ENCODE data around the gene CLPSL2. TPM values are rescaled to one million over a fixed set of nuclear protein-coding genes. Genes with fewer than 3 reads are reported as not detected.

CLPSL2 gene
- total RNA-seq, 2 experiments from 2014 or later: not detected

- H3K4me3 Mint-ChIP-seq: no peak overlapping the region
- peaks cover 1% of the 10 kb centered on the region for H3K36me3 Mint-ChIP-seq (ENCODE audit: low read depth)
- CTCF ChIA-PET: no interaction called here
- intact Hi-C loops (cut with micrococcal nuclease): no loop called here
- no peak overlapping the region for H3K27ac Mint-ChIP-seq
- H3K4me1 Mint-ChIP-seq (ENCODE audit: low read depth): peaks cover 5% of the 10 kb centered on the region
- H3K27me3 Mint-ChIP-seq (ENCODE audit: low read depth): peaks cover 18% of the 10 kb centered on the region
- DNase-seq: no peak
- H3K9me3 Mint-ChIP-seq: no peaks in the 10 kb centered on the region
Observed at GRCh38 chr6:35778437-35778836, 2.0 kb downstream of the CLPSL2 start.

GRCh38 chr6:35780719-35781118 lies 4.3 kb downstream of the CLPSL2 start, which contains the start of gene CLPSL1:
Gene CLPSL1 (plus strand): TSS chr6:35781019. CDS start chr6:35781111, 92 bp downstream.
- H3K27ac Mint-ChIP-seq: no peak within 1 kb of the TSS
- CTCF ChIA-PET: no interaction called here
- intact Hi-C loops (cut with micrococcal nuclease): no loop called here
- peaks cover under 1% of the 10 kb centered on the region for H3K36me3 Mint-ChIP-seq (ENCODE audit: low read depth)
- H3K27me3 Mint-ChIP-seq (ENCODE audit: low read depth): peaks cover 21% of the 10 kb centered on the region
- no peak within 1 kb of the TSS for H3K4me3 Mint-ChIP-seq
- peaks cover 2% of the 10 kb centered on the region for H3K4me1 Mint-ChIP-seq (ENCODE audit: low read depth)
- no peak for DNase-seq
- no peaks in the 10 kb centered on the region for H3K9me3 Mint-ChIP-seq

GRCh38 chr6:35781290-35781689 lies 4.9 kb downstream of the CLPSL2 start:
- no peaks in the 10 kb centered on the region for H3K36me3 Mint-ChIP-seq (ENCODE audit: low read depth)

GRCh38 chr6:35782424-35782823 lies 6.0 kb downstream of the CLPSL2 start:
- Mint-ChIP-seq H3K4me3 (no peak overlapping the region), H3K4me1 (ENCODE audit: low read depth) (no peaks in the 10 kb centered on the region), H3K27me3 (ENCODE audit: low read depth) (peaks cover 21% of the 10 kb centered on the region), H3K9me3 (no peaks in the 10 kb centered on the region), H3K27ac (no peak overlapping the region), H3K36me3 (ENCODE audit: low read depth) (no peaks in the 10 kb centered on the region)
- DNase-seq: no peak
- CTCF ChIA-PET: interaction anchor here (0.9 kb wide), 1 partner anchor 158 kb away, joined by 3 read pairs; no protein-coding TSS in a partner anchor
- intact Hi-C loops (cut with micrococcal nuclease): no loop called here

More at GRCh38 chr6:35781290-35781689, 4.9 kb downstream of the CLPSL2 start:
- DNase-seq: no peak
- Mint-ChIP-seq H3K27me3 (ENCODE audit: low read depth) (peaks cover 19% of the 10 kb centered on the region), H3K9me3 (no peaks in the 10 kb centered on the region), H3K27ac (no peak overlapping the region), H3K4me1 (ENCODE audit: low read depth) (peaks cover 2% of the 10 kb centered on the region), H3K4me3 (no peak overlapping the region)
- CTCF ChIA-PET: interaction anchor here (0.6 kb wide), 1 partner anchor 194 kb away, joined by 3 read pairs; no protein-coding TSS in a partner anchor
- intact Hi-C loops (cut with micrococcal nuclease): no loop called here

GRCh38 chr6:35784200-35784599 lies 7.8 kb downstream of the CLPSL2 start:
- Mint-ChIP-seq H3K27me3 (ENCODE audit: low read depth) (peaks cover 27% of the 10 kb centered on the region), H3K4me3 (no peak overlapping the region), H3K4me1 (ENCODE audit: low read depth) (no peaks in the 10 kb centered on the region), H3K36me3 (ENCODE audit: low read depth) (no peaks in the 10 kb centered on the region), H3K9me3 (no peaks in the 10 kb centered on the region), H3K27ac (no peak overlapping the region)
- CTCF ChIA-PET: no interaction called here
- no peak for DNase-seq
- intact Hi-C loops (cut with micrococcal nuclease): no loop called here

- no peak for DNase-seq
- Mint-ChIP-seq H3K9me3 (no peaks in the 10 kb centered on the region), H3K27me3 (ENCODE audit: low read depth) (peaks cover 25% of the 10 kb centered on the region), H3K4me1 (ENCODE audit: low read depth) (no peaks in the 10 kb centered on the region), H3K36me3 (ENCODE audit: low read depth) (no peaks in the 10 kb centered on the region), H3K4me3 (no peak overlapping the region), H3K27ac (no peak overlapping the region)
- intact Hi-C loops (cut with micrococcal nuclease): no loop called here
- CTCF ChIA-PET: interaction anchor here (0.5 to 1.7 kb wide), 2 partner anchors 17 to 50 kb away, joined by 3 read pairs; partner anchors contain the start of gene ARMC12
Observed at GRCh38 chr6:35786272-35786671, 9.9 kb downstream of the CLPSL2 start.

- peaks cover 25% of the 10 kb centered on the region for H3K27me3 Mint-ChIP-seq (ENCODE audit: low read depth)
- no peak overlapping the region for H3K4me3 Mint-ChIP-seq
- no peaks in the 10 kb centered on the region for H3K36me3 Mint-ChIP-seq (ENCODE audit: low read depth)
- H3K27ac Mint-ChIP-seq: no peak overlapping the region
- H3K9me3 Mint-ChIP-seq: no peaks in the 10 kb centered on the region
- intact Hi-C loops (cut with micrococcal nuclease): no loop called here
- CTCF ChIA-PET: interaction anchor here (0.5 to 1.7 kb wide), 2 partner anchors 16 to 50 kb away, joined by 3 read pairs; partner anchors contain the start of gene ARMC12
- DNase-seq: no peak
- no peaks in the 10 kb centered on the region for H3K4me1 Mint-ChIP-seq (ENCODE audit: low read depth)
Observed at GRCh38 chr6:35786810-35787209, 10.4 kb downstream of the CLPSL2 start.

- intact Hi-C loops (cut with micrococcal nuclease): no loop called here
- CTCF ChIA-PET: interaction anchor here (1.7 kb wide), 1 partner anchor 51 kb away, joined by 3 read pairs; the partner anchor contains the start of gene ARMC12
- no peaks in the 10 kb centered on the region for H3K36me3 Mint-ChIP-seq (ENCODE audit: low read depth)
Observed at GRCh38 chr6:35787266-35788218, 11.1 kb downstream of the CLPSL2 start.

GRCh38 chr6:35788423-35788982 lies 12.1 kb downstream of the CLPSL2 start:
- Mint-ChIP-seq H3K36me3 (ENCODE audit: low read depth) (no peaks in the 10 kb centered on the region), H3K9me3 (no peaks in the 10 kb centered on the region), H3K27ac (no peak overlapping the region)

More at GRCh38 chr6:35787266-35788218, 11.1 kb downstream of the CLPSL2 start:
- H3K27me3 Mint-ChIP-seq (ENCODE audit: low read depth): peaks cover 25% of the 10 kb centered on the region
- H3K9me3 Mint-ChIP-seq: no peaks in the 10 kb centered on the region
- H3K27ac Mint-ChIP-seq: no peak overlapping the region
- no peaks in the 10 kb centered on the region for H3K4me1 Mint-ChIP-seq (ENCODE audit: low read depth)
- no peak overlapping the region for H3K4me3 Mint-ChIP-seq
- no peak for DNase-seq

GRCh38 chr6:35790683-35791082 lies 14.3 kb downstream of the CLPSL2 start:
- no peak for DNase-seq
- H3K4me1 Mint-ChIP-seq (ENCODE audit: low read depth): no peaks in the 10 kb centered on the region
- H3K36me3 Mint-ChIP-seq (ENCODE audit: low read depth): no peaks in the 10 kb centered on the region
- intact Hi-C loops (cut with micrococcal nuclease): no loop called here
- H3K27ac Mint-ChIP-seq: no peak overlapping the region
- peaks cover 19% of the 10 kb centered on the region for H3K27me3 Mint-ChIP-seq (ENCODE audit: low read depth)
- CTCF ChIA-PET: interaction anchor here (0.6 to 0.7 kb wide), 3 partner anchors 209 to 1944 kb away, joined by 3 to 4 read pairs (median 3); no protein-coding TSS in a partner anchor
- H3K9me3 Mint-ChIP-seq: no peaks in the 10 kb centered on the region
- no peak overlapping the region for H3K4me3 Mint-ChIP-seq

More at GRCh38 chr6:35788423-35788982, 12.1 kb downstream of the CLPSL2 start:
- no peak for DNase-seq
- H3K4me3 Mint-ChIP-seq: no peak overlapping the region
- no peaks in the 10 kb centered on the region for H3K4me1 Mint-ChIP-seq (ENCODE audit: low read depth)
- CTCF ChIA-PET: no interaction called here
- peaks cover 25% of the 10 kb centered on the region for H3K27me3 Mint-ChIP-seq (ENCODE audit: low read depth)
- intact Hi-C loops (cut with micrococcal nuclease): no loop called here

- Mint-ChIP-seq H3K4me1 (ENCODE audit: low read depth) (no peaks in the 10 kb centered on the region), H3K27me3 (ENCODE audit: low read depth) (no peaks in the 10 kb centered on the region), H3K36me3 (ENCODE audit: low read depth) (no peaks in the 10 kb centered on the region), H3K27ac (no peak overlapping the region), H3K4me3 (no peak overlapping the region), H3K9me3 (no peaks in the 10 kb centered on the region)
- DNase-seq: no peak
- intact Hi-C loops (cut with micrococcal nuclease): no loop called here
- CTCF ChIA-PET: interaction anchor here (0.6 kb wide), 1 partner anchor 281 kb away, joined by 4 read pairs; no protein-coding TSS in a partner anchor
Observed at GRCh38 chr6:35794536-35795452, 18.4 kb downstream of the CLPSL2 start.

All from activated naive CD4-positive, alpha-beta T cell treated with anti-CD3 and anti-CD28 coated beads for 36 hours (primary cell).